ENCODE results near the gene SPART.

GRCh38 chr13:36353001-36353400 is 6.8 kb upstream of the SPART start:
- TF ChIP-seq CTCF (IDR thresholded peaks at IDR 0.05), result no peak
- TF ChIP-seq POLR2A (IDR thresholded peaks at IDR 0.05), result no peak
